CD1c-positive myeloid dendritic cell (primary cell): Measurements from ENCODE around the gene CACNA1B.

Experiments
- DNase-seq: peaks from one replicate; pipeline ENCODE4 v3.0.0-alpha.2; 2016; ENCODE audit errors: extremely low spot score

Gene CACNA1B

GRCh38 chr9:137920753-137921152, 43.2 kb downstream of the CACNA1B start:
- no peak for DNase-seq

DNA sequence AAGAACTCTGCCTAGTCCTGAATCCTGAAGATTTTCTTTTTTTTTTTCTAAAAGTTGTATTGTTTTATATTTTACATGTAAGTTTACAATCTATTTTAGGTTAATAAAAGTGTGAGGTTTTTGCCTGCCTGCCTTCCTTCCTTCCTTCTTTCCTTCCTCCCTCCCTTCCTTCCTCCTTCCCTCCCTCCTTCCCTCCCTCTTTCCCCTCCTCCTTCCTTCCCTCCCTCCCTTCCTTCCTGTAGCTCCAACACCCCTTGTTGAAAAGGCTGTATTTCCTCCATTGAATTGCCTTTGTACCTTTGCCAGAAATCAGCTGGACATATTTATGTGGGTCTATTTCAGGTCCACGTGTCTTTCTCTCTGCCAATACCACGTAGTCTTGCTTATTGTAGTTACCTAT, 46.6 kb downstream of the CACNA1B start:
- no peak for DNase-seq

- no peak for DNase-seq
These were observed 47.3 kb downstream of the CACNA1B start for GRCh38 chr9:137924761-137925369.

GRCh38 chr9:137943655-137944054, 66.1 kb downstream of the CACNA1B start:
- no peak for DNase-seq

DNA sequence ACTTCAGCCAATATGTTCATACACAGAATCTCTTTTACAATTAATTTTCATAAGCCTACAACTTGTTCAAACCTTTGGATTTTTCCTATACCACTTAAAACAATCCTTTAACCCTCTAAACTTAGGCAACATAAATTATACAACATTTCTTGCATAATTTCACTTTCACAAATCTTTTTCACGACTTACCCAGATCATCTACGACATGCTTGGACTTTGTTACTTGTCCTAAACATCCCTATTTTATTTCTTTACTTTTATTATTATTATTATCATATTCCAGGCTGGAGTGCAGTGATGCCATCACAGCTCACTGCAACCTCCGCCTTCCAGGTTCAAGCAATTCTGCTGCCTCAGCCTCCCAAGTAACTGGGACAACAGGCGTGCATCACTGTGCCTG, 68.0 kb downstream of the CACNA1B start:
- DNase-seq, result no peak

- no peak for DNase-seq
These were observed 69.4 kb downstream of the CACNA1B start for GRCh38 chr9:137946993-137947392.

- no peak for DNase-seq
These were observed 71.1 kb downstream of the CACNA1B start for GRCh38 chr9:137948642-137949041.

GRCh38 chr9:137949260-137949659, 71.7 kb downstream of the CACNA1B start:
- no peak for DNase-seq

DNA sequence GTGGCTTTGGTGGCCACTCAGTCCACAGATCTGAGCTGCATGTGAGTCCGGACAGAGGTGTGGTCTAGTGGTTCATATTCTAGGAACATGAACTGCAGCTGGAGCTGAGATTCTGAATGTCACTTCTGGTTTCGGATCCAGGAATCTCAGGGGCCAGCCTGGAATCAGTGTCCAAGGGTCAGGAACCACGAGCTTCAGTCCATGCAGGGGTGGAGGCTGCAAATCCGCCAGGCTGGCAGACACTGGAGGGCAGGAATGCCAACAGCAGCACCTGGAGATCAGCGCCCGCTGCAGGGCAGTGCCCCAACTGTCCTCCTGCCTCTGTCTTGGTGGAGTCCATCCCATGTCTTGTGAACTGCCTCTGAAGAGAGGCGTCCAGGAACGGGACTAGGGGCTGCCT, 73.5 kb downstream of the CACNA1B start:
- DNase-seq, result no peak

DNA sequence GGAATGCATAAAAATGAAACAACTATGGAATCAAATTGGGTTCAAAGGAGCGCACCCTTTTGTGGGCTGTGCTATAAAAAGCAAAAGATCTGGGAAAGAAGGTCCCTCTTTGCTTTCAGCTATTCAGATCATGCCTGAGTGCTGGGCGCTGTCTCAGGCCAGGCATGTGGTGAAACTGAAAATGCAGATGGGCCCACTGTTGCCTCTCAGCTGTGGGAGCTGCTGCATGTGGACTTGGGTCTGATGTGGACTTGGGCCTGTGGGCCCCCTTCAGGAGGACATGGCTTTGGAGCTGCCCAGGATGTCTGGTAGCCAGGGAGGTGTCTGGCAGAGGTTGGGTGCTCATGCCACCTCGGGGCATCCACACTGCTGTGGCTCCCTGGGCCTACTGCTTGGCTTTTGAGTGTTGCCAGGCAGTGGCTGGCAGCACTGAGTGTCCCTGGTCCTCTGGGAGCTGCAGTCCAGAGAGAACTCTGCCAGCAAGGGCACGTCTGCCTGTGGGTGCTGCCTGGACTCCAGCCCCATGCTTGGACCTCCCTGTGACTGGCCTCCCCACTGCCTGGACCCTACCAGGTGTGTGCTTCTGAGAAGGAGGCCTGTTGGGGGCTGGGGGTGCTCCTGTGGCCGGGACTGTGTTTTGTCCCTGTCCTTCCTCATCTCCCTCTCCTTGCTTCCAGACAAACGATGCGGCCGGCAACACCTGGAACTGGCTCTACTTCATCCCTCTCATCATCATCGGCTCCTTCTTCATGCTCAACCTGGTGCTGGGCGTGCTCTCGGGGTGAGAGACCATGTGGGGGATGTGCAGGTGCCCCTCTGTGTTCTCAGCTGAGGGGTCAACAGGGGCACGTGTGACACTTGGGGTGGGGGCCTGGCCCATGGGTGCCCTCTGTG, 74.3 kb downstream of the CACNA1B start:
- no peak for DNase-seq

- no peak for DNase-seq
These were observed 75.5 kb downstream of the CACNA1B start for GRCh38 chr9:137952976-137953666.

DNA sequence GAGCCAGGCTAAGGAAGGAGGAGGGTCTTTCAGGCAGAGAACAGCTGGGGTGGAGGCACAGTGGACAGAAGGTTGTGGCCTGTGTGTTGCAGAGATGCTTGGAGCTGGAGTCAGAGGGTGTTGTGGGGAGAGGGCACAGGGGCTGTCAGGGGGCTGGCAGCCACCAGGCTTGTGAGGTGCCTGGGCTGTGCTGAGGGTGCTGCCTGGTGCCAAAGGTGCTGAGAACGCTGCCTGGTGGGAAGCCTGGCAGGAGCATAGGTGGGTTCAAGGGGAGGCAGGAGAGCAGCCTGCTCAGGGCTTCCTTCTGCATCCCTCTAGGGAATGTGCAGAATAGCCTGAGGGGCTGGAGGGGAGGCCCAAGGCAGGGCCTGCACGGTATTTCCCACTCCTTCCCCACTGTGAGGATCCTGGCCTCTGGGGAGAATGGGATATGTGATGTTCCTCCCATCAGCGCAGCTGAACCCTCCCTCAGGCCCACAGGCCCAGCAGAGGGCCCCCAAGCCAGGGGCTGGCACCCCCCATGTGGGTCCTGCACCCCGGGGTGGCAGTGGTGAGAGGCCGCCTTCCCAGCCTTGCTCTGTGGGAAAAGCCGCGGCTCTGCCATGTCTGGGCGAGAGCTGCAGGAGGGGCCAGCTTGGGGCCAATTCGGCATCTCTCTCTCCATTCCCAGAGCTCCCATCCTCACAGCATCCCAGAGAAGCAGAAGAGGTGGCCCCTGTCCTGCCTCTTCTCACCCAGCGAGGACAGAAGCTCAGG, 76.3 kb downstream of the CACNA1B start:
- DNase-seq, result no peak

- DNase-seq, result no peak
These were observed 77.6 kb downstream of the CACNA1B start for GRCh38 chr9:137955224-137955570.

GRCh38 chr9:137955586-137955985, 78.0 kb downstream of the CACNA1B start:
- DNase-seq, result no peak

DNA sequence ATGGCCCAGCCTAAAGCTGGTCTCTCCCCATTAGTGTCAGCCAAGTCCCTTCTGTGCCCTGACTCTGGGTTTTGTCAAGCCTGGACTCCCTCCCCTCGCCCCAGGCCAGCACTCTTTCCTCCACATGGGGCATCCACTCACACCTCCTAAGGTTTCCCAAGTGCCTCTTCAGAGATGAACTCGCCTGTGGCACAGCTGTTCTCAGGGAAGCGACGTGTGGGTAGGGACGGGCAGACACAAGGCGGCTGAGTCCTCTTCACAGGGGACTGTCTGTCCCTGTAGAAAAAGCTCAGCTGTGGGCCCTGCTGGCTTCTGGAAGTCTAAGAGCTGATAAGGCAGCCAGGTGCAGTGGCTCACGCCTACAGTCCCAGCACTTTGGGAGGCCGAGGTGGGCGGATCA, 78.5 kb downstream of the CACNA1B start:
- DNase-seq, result no peak

DNA sequence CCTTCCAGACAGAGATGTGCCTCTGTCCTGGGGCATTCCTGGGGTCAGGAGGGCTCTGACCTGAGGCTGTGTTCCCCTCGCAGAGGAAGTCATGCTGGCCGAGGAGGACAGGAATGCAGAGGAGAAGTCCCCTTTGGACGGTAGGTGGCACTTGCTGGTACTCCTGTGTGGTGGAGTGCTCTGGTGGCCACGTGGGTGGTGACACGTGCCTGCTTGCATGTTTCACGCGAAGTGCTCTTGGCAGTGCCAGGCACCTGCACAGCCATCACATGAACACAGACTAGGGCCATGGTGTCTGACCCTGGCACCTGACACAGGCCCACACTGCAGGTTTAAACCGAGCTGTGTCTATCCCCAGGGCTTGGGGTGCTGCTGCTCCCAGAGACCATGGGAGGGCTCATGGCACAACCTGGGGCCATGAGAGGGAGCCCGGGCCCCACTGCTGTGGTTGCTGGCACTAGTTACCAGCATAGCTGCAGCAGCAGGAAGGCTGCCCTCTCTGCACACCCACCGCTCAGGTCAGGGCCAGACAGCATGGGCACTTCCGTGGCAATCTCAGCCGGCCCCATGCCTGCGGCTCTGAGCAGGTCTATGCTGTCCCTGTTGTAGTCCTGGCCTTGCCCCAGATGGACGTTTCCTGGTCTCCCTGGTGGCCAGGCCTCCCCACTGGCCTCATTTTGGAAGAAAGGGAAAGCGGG, 79.3 kb downstream of the CACNA1B start:
- no peak for DNase-seq

DNA sequence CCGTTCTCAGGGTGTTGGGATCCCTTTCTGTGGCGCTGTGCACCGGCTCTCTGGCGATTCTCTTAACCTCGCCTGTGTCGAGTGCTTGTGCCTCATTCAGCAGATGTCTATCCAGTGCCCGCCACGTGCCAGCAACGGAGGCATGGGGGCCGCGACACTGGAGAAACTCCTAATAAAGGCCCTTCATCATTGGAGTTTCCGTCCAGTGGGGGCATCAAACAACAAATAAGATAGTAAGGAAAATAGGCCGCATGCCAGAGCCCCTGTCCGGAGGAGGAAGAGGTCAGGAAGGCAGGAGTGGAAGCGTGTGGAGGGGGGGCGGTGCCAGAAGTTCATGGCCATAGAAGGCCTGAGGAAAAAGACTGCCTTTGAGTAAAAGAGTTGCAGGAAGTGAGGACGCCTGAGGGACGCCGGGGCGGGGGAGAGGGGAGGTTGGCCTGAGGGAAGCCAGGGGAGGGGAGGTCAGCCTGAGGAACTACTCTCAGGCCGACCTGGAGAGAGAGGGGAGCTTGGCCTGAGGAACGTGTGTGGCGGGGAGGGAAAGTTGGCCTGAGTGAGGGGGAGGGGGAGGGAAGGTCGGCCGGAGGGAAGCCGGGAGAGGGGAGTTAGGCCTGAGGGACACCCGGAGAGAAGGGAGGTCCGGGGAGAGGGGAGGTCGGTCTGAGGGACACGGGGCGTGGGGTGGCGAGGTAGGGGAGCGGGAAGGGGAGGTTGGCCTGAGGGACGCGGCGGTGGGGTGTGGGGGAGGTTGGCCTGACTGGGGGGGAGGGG, 82.2 kb downstream of the CACNA1B start:
- no peak for DNase-seq

DNA sequence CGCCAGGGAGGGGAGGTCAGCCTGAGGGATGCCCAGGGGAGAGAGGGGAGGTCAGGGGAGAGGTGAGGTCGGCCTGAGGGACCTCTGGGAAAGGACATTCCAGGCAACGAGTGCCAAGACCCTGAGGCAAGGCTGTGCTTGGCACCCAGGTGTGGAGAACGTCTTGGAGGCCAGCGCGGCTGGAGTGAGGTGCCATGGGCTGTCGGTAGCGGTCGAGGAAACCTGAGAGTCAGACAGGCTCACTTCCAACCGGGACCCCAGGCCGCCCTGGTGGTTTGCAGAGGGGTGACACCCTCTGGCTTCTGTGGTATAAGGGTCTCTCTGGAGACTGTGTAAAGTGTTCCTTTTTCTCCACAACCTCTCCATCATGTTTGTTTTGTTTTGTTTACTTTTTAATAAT, 82.9 kb downstream of the CACNA1B start:
- DNase-seq, result no peak

DNA sequence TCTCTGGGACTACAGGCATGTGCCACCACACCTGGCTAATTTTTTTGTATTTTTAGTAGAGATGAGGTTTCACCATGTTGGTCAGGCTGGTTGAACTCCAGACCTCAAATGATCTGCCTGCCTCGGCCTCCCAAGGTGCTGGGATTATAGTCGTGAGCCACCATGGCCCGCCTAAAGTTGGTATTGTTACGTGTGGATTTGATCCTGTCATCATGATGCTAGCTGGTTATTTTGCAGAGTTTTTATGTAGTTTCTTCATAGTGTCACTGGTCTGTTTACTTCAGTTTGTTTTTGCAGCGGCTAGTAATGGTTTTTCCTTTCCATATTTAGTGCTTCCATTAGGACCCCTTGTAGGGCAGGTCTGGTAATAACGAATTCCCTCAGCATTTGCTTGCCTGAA, 85.9 kb downstream of the CACNA1B start:
- no peak for DNase-seq

DNA sequence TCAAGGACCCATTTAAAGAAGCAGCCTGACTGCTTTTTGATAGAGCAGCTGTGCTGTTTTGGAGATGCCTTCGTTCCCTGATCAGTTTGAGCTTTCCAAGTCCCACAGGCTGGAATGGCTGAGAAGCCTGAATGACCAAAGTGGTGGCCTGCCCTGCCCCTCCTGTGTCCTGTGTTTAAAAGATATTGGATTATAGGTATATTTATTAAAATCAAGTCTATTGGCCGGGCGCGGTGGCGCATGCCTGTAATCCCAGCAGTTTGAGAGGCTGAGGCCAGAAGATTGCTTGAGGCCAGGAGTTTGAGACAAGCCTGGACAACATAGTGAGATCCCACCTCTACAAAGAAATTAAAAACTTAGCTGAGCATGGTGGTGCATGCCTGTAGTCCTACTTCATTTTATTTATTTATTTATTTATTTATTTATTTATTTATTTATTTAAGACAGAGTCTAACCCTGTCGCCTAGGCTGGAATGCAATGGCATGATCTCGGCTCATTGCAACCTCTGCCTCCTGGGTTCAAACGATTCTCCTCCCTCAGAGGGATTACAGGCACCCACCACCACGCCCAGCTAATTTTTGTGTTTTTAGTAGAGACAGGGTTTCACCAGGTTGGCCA, 87.7 kb downstream of the CACNA1B start:
- DNase-seq, result no peak
